Ishikawa (cell line): Measurements from ENCODE around the gene NOS1.

ENCODE experiments used
- CEBPB ChIP-seq: IDR thresholded peaks from 2 replicates; pipeline ENCODE4 v1.6.1; 2012
- CREB1 ChIP-seq: IDR thresholded peaks from 2 replicates; pipeline ENCODE4 v1.6.1; 2012; ENCODE audit warnings: low read depth
- EGR1 ChIP-seq: IDR thresholded peaks from 2 replicates; pipeline ENCODE4 v1.6.1; 2012
- EP300 ChIP-seq: IDR thresholded peaks from 2 replicates; pipeline ENCODE4 v1.6.1; 2012; ENCODE audit warnings: borderline replicate concordance
- FOXM1 ChIP-seq: IDR thresholded peaks from 2 replicates; pipeline ENCODE4 v1.6.1; 2012; ENCODE audit warnings: low read depth, borderline replicate concordance
- NFIC ChIP-seq: IDR thresholded peaks from 2 replicates; pipeline ENCODE4 v1.6.1; 2012
- RAD21 ChIP-seq: IDR thresholded peaks from 2 replicates; pipeline ENCODE4 v1.6.1; 2012; ENCODE audit warnings: low read depth
- TAF1 ChIP-seq: IDR thresholded peaks from 2 replicates; pipeline ENCODE4 v1.6.1; 2012; ENCODE audit warnings: low read depth, mild to moderate bottlenecking
- TCF12 ChIP-seq: IDR thresholded peaks from 2 replicates; pipeline ENCODE4 v1.6.1; 2012; ENCODE audit warnings: low read depth
- TEAD4 ChIP-seq: IDR thresholded peaks from 2 replicates; pipeline ENCODE4 v1.6.1; 2012
- YY1 ChIP-seq: IDR thresholded peaks from 2 replicates; pipeline ENCODE4 v1.6.1; 2012; ENCODE audit warnings: low read depth
- ZBTB7A ChIP-seq: IDR thresholded peaks from 2 replicates; pipeline ENCODE4 v1.6.1; 2012; ENCODE audit warnings: low read depth
- TF ChIP-seq, protein P1 (sequence below): IDR thresholded peaks from 2 replicates; pipeline ENCODE4 v1.6.1; 2012
- TF ChIP-seq, protein P2 (sequence below): IDR thresholded peaks from 2 replicates; pipeline ENCODE4 v1.6.1; 2012
- TF ChIP-seq, protein P3 (sequence below): IDR thresholded peaks from 2 replicates; pipeline ENCODE4 v1.6.1; 2012; ENCODE audit warnings: low read depth, mild to moderate bottlenecking

NOS1 gene

DNA sequence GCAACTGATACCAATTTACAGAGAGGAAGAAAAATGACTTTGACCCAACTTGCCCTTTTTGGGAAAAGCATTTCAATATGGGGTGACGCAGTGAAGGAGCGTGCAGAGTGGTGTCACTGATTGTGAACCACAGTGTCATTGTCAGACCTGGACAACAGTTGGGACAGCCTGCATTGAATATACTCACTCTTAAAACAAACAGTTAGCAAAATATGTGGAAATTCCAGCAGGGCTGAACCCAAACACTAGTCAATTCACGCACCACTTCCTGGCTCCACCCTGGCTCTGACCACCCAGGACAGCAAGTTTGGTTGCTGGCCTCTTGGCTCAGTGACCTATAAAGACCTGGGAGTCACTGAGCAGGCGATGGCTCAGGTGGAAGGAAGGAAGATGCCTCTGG, 61.3 kb downstream of the NOS1 start:
- no peak for TF ChIP-seq EP300
- TF ChIP-seq, protein P1, sequence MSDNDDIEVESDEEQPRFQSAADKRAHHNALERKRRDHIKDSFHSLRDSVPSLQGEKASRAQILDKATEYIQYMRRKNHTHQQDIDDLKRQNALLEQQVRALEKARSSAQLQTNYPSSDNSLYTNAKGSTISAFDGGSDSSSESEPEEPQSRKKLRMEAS = no peak
- TF ChIP-seq NFIC = no peak
- TF ChIP-seq, protein P2, sequence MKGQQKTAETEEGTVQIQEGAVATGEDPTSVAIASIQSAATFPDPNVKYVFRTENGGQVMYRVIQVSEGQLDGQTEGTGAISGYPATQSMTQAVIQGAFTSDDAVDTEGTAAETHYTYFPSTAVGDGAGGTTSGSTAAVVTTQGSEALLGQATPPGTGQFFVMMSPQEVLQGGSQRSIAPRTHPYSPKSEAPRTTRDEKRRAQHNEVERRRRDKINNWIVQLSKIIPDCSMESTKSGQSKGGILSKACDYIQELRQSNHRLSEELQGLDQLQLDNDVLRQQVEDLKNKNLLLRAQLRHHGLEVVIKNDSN = no peak
- TF ChIP-seq CEBPB = no peak
- no peak for TF ChIP-seq TAF1
- TF ChIP-seq ZBTB7A = no peak
- no peak for TF ChIP-seq YY1
- no peak for TF ChIP-seq FOXM1
- TF ChIP-seq RAD21 = no peak
- no peak for TF ChIP-seq TCF12
- TF ChIP-seq EGR1 = no peak
- TF ChIP-seq, protein P3, sequence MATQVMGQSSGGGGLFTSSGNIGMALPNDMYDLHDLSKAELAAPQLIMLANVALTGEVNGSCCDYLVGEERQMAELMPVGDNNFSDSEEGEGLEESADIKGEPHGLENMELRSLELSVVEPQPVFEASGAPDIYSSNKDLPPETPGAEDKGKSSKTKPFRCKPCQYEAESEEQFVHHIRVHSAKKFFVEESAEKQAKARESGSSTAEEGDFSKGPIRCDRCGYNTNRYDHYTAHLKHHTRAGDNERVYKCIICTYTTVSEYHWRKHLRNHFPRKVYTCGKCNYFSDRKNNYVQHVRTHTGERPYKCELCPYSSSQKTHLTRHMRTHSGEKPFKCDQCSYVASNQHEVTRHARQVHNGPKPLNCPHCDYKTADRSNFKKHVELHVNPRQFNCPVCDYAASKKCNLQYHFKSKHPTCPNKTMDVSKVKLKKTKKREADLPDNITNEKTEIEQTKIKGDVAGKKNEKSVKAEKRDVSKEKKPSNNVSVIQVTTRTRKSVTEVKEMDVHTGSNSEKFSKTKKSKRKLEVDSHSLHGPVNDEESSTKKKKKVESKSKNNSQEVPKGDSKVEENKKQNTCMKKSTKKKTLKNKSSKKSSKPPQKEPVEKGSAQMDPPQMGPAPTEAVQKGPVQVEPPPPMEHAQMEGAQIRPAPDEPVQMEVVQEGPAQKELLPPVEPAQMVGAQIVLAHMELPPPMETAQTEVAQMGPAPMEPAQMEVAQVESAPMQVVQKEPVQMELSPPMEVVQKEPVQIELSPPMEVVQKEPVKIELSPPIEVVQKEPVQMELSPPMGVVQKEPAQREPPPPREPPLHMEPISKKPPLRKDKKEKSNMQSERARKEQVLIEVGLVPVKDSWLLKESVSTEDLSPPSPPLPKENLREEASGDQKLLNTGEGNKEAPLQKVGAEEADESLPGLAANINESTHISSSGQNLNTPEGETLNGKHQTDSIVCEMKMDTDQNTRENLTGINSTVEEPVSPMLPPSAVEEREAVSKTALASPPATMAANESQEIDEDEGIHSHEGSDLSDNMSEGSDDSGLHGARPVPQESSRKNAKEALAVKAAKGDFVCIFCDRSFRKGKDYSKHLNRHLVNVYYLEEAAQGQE = no peak
- TF ChIP-seq TEAD4 = no peak

DNA sequence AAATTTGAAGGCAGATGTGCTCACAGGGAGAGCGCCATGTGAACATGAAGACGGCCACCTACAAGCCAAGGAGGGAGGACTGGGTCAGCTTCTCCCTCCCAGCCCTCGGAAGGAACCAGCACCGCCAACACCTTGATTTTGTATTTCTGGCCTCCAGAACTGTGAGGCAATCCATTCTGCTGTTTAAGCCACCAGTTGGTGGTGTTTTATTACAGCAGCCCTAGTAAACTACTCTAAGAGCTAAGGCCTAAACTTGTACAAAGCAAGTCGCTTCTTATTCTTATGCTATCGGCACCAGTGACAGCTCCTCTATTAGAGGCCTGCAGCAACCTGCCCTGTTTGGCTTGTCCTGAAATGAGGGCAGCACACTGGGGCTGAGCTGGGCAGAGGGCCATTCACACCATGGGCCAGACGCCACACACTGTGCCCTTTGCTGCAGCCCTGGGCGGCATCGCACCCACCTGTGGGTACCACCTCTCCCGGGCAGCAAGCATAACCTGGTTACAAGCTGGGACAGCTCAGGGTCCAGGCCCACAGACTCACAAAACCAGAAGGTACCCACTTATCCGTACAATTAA, 62.7 kb downstream of the NOS1 start:
- TF ChIP-seq, protein P3 = no peak
- TF ChIP-seq TAF1 (no peak), TEAD4 (no peak), EP300 (no peak), CREB1 (no peak), CEBPB (no peak), ZBTB7A (no peak), EGR1 (no peak), NFIC (no peak)
- TF ChIP-seq, protein P1 = no peak
- TF ChIP-seq, protein P2 = no peak

DNA sequence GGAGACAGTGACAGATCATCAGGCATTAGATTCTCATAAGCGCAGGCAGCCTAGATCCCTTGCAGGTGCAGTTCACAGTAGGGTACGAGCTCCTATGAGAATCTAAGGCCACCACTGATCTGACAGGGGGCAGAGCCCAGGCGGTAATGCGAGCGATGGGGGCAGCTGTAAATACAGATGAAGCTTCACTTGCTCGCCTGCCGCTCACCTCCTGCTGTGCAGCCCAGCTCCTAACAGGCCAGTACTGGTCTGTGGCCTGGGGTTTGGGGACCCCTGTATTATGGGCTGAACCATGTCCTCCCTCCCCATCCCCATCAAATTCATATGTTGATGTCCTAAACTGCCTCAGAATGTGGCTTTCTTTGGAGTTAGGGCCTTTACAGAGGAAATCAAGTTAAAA, 63.2 kb downstream of the NOS1 start:
- no peak for TF ChIP-seq RAD21
- TF ChIP-seq, protein P3 = no peak
- no peak for TF ChIP-seq EGR1
- TF ChIP-seq, protein P2 = no peak
- TF ChIP-seq TEAD4 = no peak
- no peak for TF ChIP-seq YY1
- TF ChIP-seq FOXM1 = no peak
- no peak for TF ChIP-seq TAF1
- TF ChIP-seq EP300 = no peak
- TF ChIP-seq CEBPB = no peak
- TF ChIP-seq ZBTB7A = no peak
- TF ChIP-seq NFIC = no peak

DNA sequence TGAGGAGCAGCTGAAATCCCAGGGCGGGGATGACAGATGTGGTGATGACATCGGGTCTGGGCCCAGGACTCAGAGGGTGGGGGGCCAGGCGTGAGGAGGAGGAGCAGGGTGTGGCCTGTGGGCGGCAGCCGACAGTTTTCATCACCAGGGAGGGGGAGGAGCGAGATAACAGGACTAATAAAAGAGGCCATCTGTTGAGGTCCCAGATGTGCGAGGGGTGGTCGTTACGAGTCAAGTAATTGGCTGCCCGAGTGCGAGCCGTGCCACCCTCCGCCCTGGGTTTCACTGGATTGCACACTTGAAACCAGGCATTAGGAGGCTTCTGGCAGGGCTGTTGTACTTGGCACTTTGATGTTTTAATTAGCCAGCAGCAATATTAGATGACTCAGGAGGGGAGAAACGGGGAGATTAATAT, 67.2 kb downstream of the NOS1 start:
- TF ChIP-seq, protein P2 = no peak
- TF ChIP-seq RAD21 (no peak), TEAD4 (no peak), ZBTB7A (no peak), NFIC (no peak), CREB1 (no peak)
- TF ChIP-seq, protein P3 = no peak
- TF ChIP-seq, protein P1 = no peak
